Gastrocnemius medialis (tissue), 4 donors: Measurements from ENCODE around the gene SMAD1. TPM values are rescaled to one million over a fixed set of nuclear protein-coding genes. Genes with fewer than 3 reads are reported as not detected.
"Not testable (repeated sequence)": the region's sequence is repeated elsewhere in the genome, so short reads cannot be mapped to it uniquely, and the experiment has no call there.

ENCODE experiments used
- ATAC-seq, 2 donors: fragments of 150-250 bp; one replicate each; pipeline ENCODE4 v1.9.1; 2016
- DNase-seq, 2 donors: peaks; one replicate each; pipeline ENCODE4 v3.0.0-alpha.2; 2019
- H3K27ac ChIP-seq, 4 donors: fragments of 200-600 bp; sonication (generic); 1 replicate in 1 of 4; 2 replicates in 3 of 4; pipeline ENCODE4 v1.5.1; 2016 to 2018; ENCODE audit warnings: mild to moderate bottlenecking in 2 of 4, moderate library complexity in 1 of 4
- H3K27me3 ChIP-seq, 3 donors: fragments of 200-600 bp; sonication (generic) in 2 of 3; 1 replicate in 1 of 3; 2 replicates in 2 of 3; pipeline versions ENCODE4 v1.5.1 to v1.6.0; 2016 to 2019; ENCODE audit warnings: mild to moderate bottlenecking in 1 of 3, moderate library complexity in 1 of 3
- H3K36me3 ChIP-seq, 2 donors: fragments of 200-600 bp; sonication (generic) in 1 of 2; one replicate each; pipeline ENCODE4 v1.5.1; 2017 to 2018
- H3K4me1 ChIP-seq, 2 donors: fragments of 200-600 bp; sonication (generic) in 1 of 2; one replicate each; pipeline ENCODE4 v1.5.1; 2016 to 2017; ENCODE audit warnings: mild to moderate bottlenecking in 2 of 2
- H3K4me3 ChIP-seq, 4 donors: fragments of 200-600 bp; sonication (generic) in 3 of 4; 1 replicate in 1 of 4; 2 replicates in 3 of 4; pipeline ENCODE4 v1.5.1; 2016 to 2019; ENCODE audit warnings: mild to moderate bottlenecking in 2 of 4
- H3K9me3 ChIP-seq, 3 donors: fragments of 200-600 bp; sonication (generic) in 2 of 3; 1 replicate in 1 of 3; 2 replicates in 2 of 3; pipeline ENCODE4 v1.5.1; 2016 to 2019
- CTCF ChIP-seq, 5 experiments: fragments of 450-650 bp in 3 of 5; fragments of 200-600 bp in 2 of 5; sonication (generic) in 2 of 5; IDR thresholded peaks in 4 of 5; conservative IDR thresholded peaks in 1 of 5; 1 replicate in 4 of 5; 2 replicates in 1 of 5; pipeline ENCODE4 v1.5.1; 2016 to 2019; ENCODE audit warnings: antibody characterized with exemption in 5 of 5, mild to moderate bottlenecking in 3 of 5, moderate library complexity in 3 of 5
- POLR2A ChIP-seq, 2 donors: fragments of 450-650 bp; IDR thresholded peaks; one replicate each; pipeline ENCODE4 v1.6.1; 2017; ENCODE audit warnings: antibody characterized with exemption in 2 of 2, mild to moderate bottlenecking in 2 of 2, moderate library complexity in 2 of 2
- in situ Hi-C, 4 donors: fragments of 200-750 bp; cut with MboI; loops; one replicate each; pipeline versions ENCODE4 v1.15.0 to v1.8.0; 2017; ENCODE audit warnings: low sequenced_read_pairs in 4 of 4
- intact Hi-C: fragments of 100-400 bp; cut with DNase I; formaldehyde crosslinking; loops from one replicate; pipeline ENCODE4 v1.15.1; 2023; ENCODE audit warnings: low total_unique reads
- total RNA-seq, 4 donors: library from RNA; depleted of rRNA; stranded (reverse); fragments of >200 nt; gene quantifications; one replicate each; pipeline versions ENCODE4 v1.1.0 to v1.2.3, GENCODE V29; 2016

Gene SMAD1
- total RNA-seq, 4 donors from 2014 or later = 19.9 to 33.9 (median 21.7) TPM

GRCh38 chr4:145531859-145532258 is 50.2 kb downstream of the SMAD1 start:
- Histone ChIP-seq H3K4me1 (peaks cover 25 to 44% of the 10 kb centered on the region in 2 donors), H3K27ac (no peak overlapping the region), H3K4me3 (no peak overlapping the region), H3K9me3 (no peaks in the 10 kb centered on the region), H3K27me3 (no peaks in the 10 kb centered on the region), H3K36me3 (peaks cover 0 to 3% of the 10 kb centered on the region in 2 donors)
- DNase-seq (no peak), ATAC-seq (no peak)
- TF ChIP-seq CTCF (IDR thresholded peaks at IDR 0.05 in 4 of 5, conservative IDR thresholded peaks at IDR 0.05 in 1 of 5) = no peak
- in situ Hi-C loops (no loop called here), intact Hi-C loops (no loop called here)

- intact Hi-C loops = no loop called here
- no peaks in the 10 kb centered on the region for H3K27me3 ChIP-seq
- peak overlapping the region in 1 of 4 donors; percentile 32 for H3K27ac ChIP-seq
- no peak for TF ChIP-seq CTCF (IDR thresholded peaks at IDR 0.05 in 4 of 5, conservative IDR thresholded peaks at IDR 0.05 in 1 of 5)
- in situ Hi-C loops = no loop called here
- H3K36me3 ChIP-seq = peaks cover 0 to 3% of the 10 kb centered on the region in 2 donors
- ATAC-seq = peak in 1 of 2 donors; percentile 18
- peaks cover 29 to 51% of the 10 kb centered on the region in 2 donors for H3K4me1 ChIP-seq
- H3K9me3 ChIP-seq = no peaks in the 10 kb centered on the region
- DNase-seq = no peak
- H3K4me3 ChIP-seq = no peak overlapping the region
Measured at GRCh38 chr4:145533001-145533400, 51.3 kb downstream of the SMAD1 start.

- Histone ChIP-seq H3K4me1 (peaks cover 33 to 53% of the 10 kb centered on the region in 2 donors), H3K27ac (peak overlapping the region in 1 of 4 donors; percentile 32)
- intact Hi-C loops, H3K36me3 ChIP-seq, ATAC-seq, H3K27me3 ChIP-seq, in situ Hi-C loops, H3K9me3 ChIP-seq, H3K4me3 ChIP-seq, DNase-seq: not testable (repeated sequence)
Measured at GRCh38 chr4:145533415-145533814, 51.8 kb downstream of the SMAD1 start.

GRCh38 chr4:145533961-145534360 is 52.3 kb downstream of the SMAD1 start:
- Histone ChIP-seq H3K27ac (no peak overlapping the region), H3K27me3 (no peaks in the 10 kb centered on the region), H3K4me3 (no peak overlapping the region), H3K36me3 (no peaks in the 10 kb centered on the region), H3K4me1 (peaks cover 38 to 59% of the 10 kb centered on the region in 2 donors), H3K9me3 (no peaks in the 10 kb centered on the region)
- DNase-seq (no peak), ATAC-seq (no peak)
- in situ Hi-C loops (no loop called here), intact Hi-C loops (no loop called here)
- no peak for TF ChIP-seq CTCF (IDR thresholded peaks at IDR 0.05 in 4 of 5, conservative IDR thresholded peaks at IDR 0.05 in 1 of 5)

GRCh38 chr4:145535202-145535601 is 53.5 kb downstream of the SMAD1 start:
- intact Hi-C loops (loop anchor here (5.0 kb wide), 1 partner anchor 53 kb away; the partner anchor contains the start of gene SMAD1), in situ Hi-C loops (no loop called here)
- TF ChIP-seq CTCF (IDR thresholded peaks at IDR 0.05 in 4 of 5, conservative IDR thresholded peaks at IDR 0.05 in 1 of 5) (no peak), POLR2A (IDR thresholded peaks at IDR 0.05) (no peak)
- Histone ChIP-seq H3K27ac (no peak overlapping the region), H3K4me1 (peaks cover 41 to 64% of the 10 kb centered on the region in 2 donors), H3K27me3 (no peaks in the 10 kb centered on the region), H3K36me3 (no peaks in the 10 kb centered on the region), H3K9me3 (no peaks in the 10 kb centered on the region), H3K4me3 (no peak overlapping the region)
- ATAC-seq (no peak), DNase-seq (no peak)
